ENCODE results near the gene MRPL10. TPM values are rescaled to one million over a fixed set of nuclear protein-coding genes. Genes with fewer than 3 reads are reported as not detected.
A peak's percentile ranks its signal among the peaks of the same experiment; 100 is the strongest.

MRPL10 gene
- total and polyA plus RNA-seq, 12 donors: 44.2 to 72.3 (median 61.9) TPM

DNA sequence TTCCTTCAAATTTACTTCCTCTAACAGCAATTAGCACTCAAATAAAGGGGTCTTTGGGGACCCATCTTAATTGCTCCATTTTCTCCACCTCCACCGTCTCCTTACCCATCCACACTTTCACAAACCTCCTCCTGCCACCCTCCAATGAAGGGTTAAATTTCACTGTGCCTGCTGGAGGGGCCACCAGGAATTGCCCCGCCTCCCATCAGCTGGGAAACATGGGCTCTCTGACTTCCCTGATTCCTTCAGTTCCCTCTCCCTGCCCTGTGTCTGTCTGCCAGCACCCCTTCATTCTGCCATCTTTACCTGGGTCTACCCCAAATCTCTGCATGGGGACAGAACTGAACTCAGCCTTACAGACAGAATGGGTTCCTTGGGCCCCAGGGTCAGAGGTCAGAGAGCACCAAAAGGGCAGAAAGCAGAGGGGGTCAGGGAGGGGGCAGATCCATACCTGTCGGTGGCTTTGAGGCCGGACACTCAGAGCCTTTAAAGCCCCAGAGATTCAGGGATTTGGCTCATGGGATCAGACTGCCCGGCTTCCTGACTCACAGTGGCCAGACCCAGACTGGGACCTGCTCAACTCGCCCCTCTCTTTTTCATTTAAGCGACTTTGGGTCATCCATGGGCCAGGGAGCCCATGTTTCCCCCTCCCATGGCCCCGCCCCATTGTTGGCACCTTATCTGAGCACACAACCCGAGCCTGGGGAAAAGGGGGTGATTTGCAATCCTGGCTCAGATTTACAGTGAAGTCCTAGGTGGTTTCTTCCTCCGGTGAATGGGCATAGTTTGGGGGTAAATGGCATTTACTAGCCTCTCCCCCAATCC lies 47.1 kb upstream of the MRPL10 start:
- Histone ChIP-seq H3K27ac (peak overlapping the region in 1 of 10 donors; percentile 40), H3K36me3 (no peaks in the 10 kb centered on the region), H3K4me1 (peaks cover 0 to 18% (median 0%) of the 10 kb centered on the region in 9 donors), H3K4me3 (no peak overlapping the region), H3K9me3 (no peaks in the 10 kb centered on the region), H3K27me3 (peaks cover 0 to 43% (median 24%) of the 10 kb centered on the region in 7 donors)
- ATAC-seq: no peak
- 65 to 68% methylated on average over 10 of the region's 10 CpGs for WGBS, 2 donors
- intact Hi-C loops (cut with DNase I): no loop called here
- TF ChIP-seq, protein P1, sequence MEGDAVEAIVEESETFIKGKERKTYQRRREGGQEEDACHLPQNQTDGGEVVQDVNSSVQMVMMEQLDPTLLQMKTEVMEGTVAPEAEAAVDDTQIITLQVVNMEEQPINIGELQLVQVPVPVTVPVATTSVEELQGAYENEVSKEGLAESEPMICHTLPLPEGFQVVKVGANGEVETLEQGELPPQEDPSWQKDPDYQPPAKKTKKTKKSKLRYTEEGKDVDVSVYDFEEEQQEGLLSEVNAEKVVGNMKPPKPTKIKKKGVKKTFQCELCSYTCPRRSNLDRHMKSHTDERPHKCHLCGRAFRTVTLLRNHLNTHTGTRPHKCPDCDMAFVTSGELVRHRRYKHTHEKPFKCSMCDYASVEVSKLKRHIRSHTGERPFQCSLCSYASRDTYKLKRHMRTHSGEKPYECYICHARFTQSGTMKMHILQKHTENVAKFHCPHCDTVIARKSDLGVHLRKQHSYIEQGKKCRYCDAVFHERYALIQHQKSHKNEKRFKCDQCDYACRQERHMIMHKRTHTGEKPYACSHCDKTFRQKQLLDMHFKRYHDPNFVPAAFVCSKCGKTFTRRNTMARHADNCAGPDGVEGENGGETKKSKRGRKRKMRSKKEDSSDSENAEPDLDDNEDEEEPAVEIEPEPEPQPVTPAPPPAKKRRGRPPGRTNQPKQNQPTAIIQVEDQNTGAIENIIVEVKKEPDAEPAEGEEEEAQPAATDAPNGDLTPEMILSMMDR (IDR thresholded peaks at IDR 0.05): no peak
- DNase-seq: no peak

DNA sequence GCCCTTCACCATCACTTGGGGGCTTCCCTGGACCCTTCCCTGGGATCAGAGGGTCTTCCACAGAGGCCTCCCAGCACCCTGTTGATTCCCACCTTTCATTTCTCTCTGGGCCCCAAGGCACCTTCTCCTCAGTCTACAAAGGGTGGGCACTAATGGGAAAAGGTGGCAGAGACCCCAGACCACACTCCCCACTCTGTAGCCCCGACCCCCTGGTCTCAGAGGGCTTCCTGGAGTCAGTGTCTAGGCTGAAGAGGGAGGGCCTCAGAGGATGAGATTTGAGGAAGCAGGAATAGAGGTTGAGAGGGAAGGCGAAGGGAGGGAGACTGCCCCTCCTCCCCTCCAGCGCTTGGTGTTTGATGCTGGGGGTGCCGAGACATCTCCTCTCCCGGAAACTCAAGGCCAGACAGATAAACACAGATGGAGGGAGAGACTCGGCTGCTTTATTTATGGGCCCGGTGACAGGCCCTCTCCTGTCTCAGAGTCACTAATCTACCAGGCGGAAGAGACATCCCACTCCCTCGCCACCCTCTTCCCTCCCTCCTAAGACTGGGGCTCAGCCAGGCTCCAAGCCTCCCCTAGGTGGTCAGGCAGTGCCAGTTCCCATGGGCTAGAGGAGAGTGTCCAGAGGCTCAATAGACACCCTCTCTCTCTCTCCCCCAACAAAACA lies 46.2 kb upstream of the MRPL10 start:
- Histone ChIP-seq H3K4me1 (peaks cover 0 to 12% (median 0%) of the 10 kb centered on the region in 9 donors), H3K4me3 (no peak overlapping the region), H3K9me3 (no peaks in the 10 kb centered on the region), H3K27ac (no peak overlapping the region), H3K27me3 (peaks cover 0 to 52% (median 33%) of the 10 kb centered on the region in 7 donors), H3K36me3 (no peaks in the 10 kb centered on the region)
- TF ChIP-seq, protein P1 (IDR thresholded peaks at IDR 0.05): no peak
- 57 to 60% methylated on average over 9 of the region's 9 CpGs for WGBS, 2 donors
- DNase-seq: no peak
- intact Hi-C loops (cut with DNase I): no loop called here
- no peak for ATAC-seq

DNA sequence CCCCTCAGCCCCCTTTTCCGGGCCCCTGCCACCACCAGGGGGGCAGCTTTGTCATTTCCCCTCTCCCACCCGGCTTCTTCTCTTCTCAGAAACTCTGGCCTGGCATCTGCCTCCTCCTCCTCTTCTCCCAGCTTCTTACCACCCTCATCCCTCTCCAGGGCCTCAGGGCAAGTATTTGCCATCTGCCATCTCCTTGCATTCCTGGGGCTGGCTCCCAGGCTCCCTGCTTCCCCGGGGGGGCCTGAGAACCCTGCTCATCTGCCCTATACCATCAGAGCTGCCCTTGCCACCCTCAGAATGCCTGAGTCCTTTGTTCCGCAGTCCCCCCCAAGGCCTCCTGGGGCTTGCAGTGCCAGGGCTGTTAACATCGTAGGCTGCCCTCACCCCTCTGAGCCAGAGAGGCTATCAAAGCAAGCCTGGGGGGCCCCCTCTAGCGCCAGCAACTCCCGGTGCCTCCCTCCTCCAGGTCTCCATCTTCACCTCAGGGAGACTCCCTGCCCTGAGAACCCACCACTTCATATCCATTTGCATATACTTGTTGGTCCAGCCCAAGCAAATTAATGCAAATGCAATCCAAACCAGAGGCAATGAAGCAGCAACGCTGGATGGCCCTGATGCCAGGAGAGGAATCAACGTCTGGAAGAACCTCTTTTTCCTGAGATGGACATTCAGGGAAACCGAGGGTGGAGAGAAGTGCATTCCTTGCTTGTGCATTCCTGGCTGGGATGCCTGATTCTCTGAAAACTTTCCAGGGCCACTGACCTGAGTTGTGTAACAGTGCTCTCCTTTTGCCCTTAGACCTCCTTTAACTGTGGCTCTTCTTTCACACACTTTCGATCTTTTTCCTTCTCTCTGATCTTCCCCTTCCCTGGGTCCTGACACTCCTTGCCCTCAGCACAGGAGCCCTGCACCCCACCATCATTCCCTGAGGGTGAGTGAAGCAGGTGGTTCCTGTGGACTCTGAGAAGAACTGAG lies 44.0 kb upstream of the MRPL10 start:
- DNase-seq: no peak
- 68% methylated on average over 11 of the region's 11 CpGs for WGBS, 2 donors
- no peaks in the 10 kb centered on the region for H3K9me3 ChIP-seq
- no peak overlapping the region for H3K4me3 ChIP-seq
- H3K36me3 ChIP-seq: no peaks in the 10 kb centered on the region
- H3K4me1 ChIP-seq: peaks cover 0 to 6% (median 0%) of the 10 kb centered on the region in 9 donors
- intact Hi-C loops (cut with DNase I): no loop called here
- ATAC-seq: peak in 1 of 8 donors; percentile 11
- no peak overlapping the region for H3K27ac ChIP-seq
- TF ChIP-seq, protein P1 (IDR thresholded peaks at IDR 0.05): no peak
- H3K27me3 ChIP-seq: peaks cover 0 to 74% (median 55%) of the 10 kb centered on the region in 7 donors
